Gastrocnemius medialis (tissue), 4 donors: Measurements from ENCODE around the gene ADCY4. TPM values are rescaled to one million over a fixed set of nuclear protein-coding genes. Genes with fewer than 3 reads are reported as not detected.

Experiments used
- ATAC-seq, 2 donors: fragments of 150-250 bp; one replicate each; pipeline ENCODE4 v1.9.1; 2016
- DNase-seq, 2 donors: peaks; one replicate each; pipeline ENCODE4 v3.0.0-alpha.2; 2019
- H3K27ac ChIP-seq, 4 donors: fragments of 200-600 bp; sonication (generic); 1 replicate in 1 of 4; 2 replicates in 3 of 4; pipeline ENCODE4 v1.5.1; 2016 to 2018; ENCODE audit warnings: mild to moderate bottlenecking in 2 of 4, moderate library complexity in 1 of 4
- H3K27me3 ChIP-seq, 3 donors: fragments of 200-600 bp; sonication (generic) in 2 of 3; 1 replicate in 1 of 3; 2 replicates in 2 of 3; pipeline versions ENCODE4 v1.5.1 to v1.6.0; 2016 to 2019; ENCODE audit warnings: mild to moderate bottlenecking in 1 of 3, moderate library complexity in 1 of 3
- H3K36me3 ChIP-seq, 2 donors: fragments of 200-600 bp; sonication (generic) in 1 of 2; one replicate each; pipeline ENCODE4 v1.5.1; 2017 to 2018
- H3K4me1 ChIP-seq, 2 donors: fragments of 200-600 bp; sonication (generic) in 1 of 2; one replicate each; pipeline ENCODE4 v1.5.1; 2016 to 2017; ENCODE audit warnings: mild to moderate bottlenecking in 2 of 2
- H3K4me3 ChIP-seq, 4 donors: fragments of 200-600 bp; sonication (generic) in 3 of 4; 1 replicate in 1 of 4; 2 replicates in 3 of 4; pipeline ENCODE4 v1.5.1; 2016 to 2019; ENCODE audit warnings: mild to moderate bottlenecking in 2 of 4
- H3K9me3 ChIP-seq, 3 donors: fragments of 200-600 bp; sonication (generic) in 2 of 3; 1 replicate in 1 of 3; 2 replicates in 2 of 3; pipeline ENCODE4 v1.5.1; 2016 to 2019
- CTCF ChIP-seq, 5 experiments: fragments of 450-650 bp in 3 of 5; fragments of 200-600 bp in 2 of 5; sonication (generic) in 2 of 5; IDR thresholded peaks in 4 of 5; conservative IDR thresholded peaks in 1 of 5; 1 replicate in 4 of 5; 2 replicates in 1 of 5; pipeline ENCODE4 v1.5.1; 2016 to 2019; ENCODE audit warnings: antibody characterized with exemption in 5 of 5, mild to moderate bottlenecking in 3 of 5, moderate library complexity in 3 of 5
- POLR2A ChIP-seq, 2 donors: fragments of 450-650 bp; IDR thresholded peaks; one replicate each; pipeline ENCODE4 v1.6.1; 2017; ENCODE audit warnings: antibody characterized with exemption in 2 of 2, mild to moderate bottlenecking in 2 of 2, moderate library complexity in 2 of 2
- in situ Hi-C, 4 donors: fragments of 200-750 bp; cut with MboI; loops; one replicate each; pipeline versions ENCODE4 v1.15.0 to v1.8.0; 2017; ENCODE audit warnings: low sequenced_read_pairs in 4 of 4
- intact Hi-C: fragments of 100-400 bp; cut with DNase I; formaldehyde crosslinking; loops from one replicate; pipeline ENCODE4 v1.15.1; 2023; ENCODE audit warnings: low total_unique reads
- total RNA-seq, 4 donors: library from RNA; depleted of rRNA; stranded (reverse); fragments of >200 nt; gene quantifications; one replicate each; pipeline versions ENCODE4 v1.1.0 to v1.2.3, GENCODE V29; 2016

Gene ADCY4
- total RNA-seq, 4 donors from 2014 or later = 7.9 to 16.6 (median 8.7) TPM

GRCh38 chr14:24269368-24269767, 65.5 kb downstream of the ADCY4 start:
- H3K4me1 ChIP-seq = peaks cover 4 to 6% of the 10 kb centered on the region in 2 donors
- intact Hi-C loops (no loop called here), in situ Hi-C loops (no loop called here)
- H3K27ac ChIP-seq = no peak overlapping the region
- DNase-seq (no peak), ATAC-seq (no peak)
- H3K4me3 ChIP-seq = no peak overlapping the region
- H3K27me3 ChIP-seq = no peaks in the 10 kb centered on the region
- H3K9me3 ChIP-seq = no peaks in the 10 kb centered on the region
- TF ChIP-seq CTCF (IDR thresholded peaks at IDR 0.05 in 4 of 5, conservative IDR thresholded peaks at IDR 0.05 in 1 of 5) (no peak), POLR2A (IDR thresholded peaks at IDR 0.05) (no peak)
- peaks cover 0 to 42% of the 10 kb centered on the region in 2 donors for H3K36me3 ChIP-seq

Other genes with a start within 250 kb of the ADCY4 start
- 1 to 10 TPM; 1.9 to 9.8 (median 3.6) TPM for gene PCK2, start 240.8 kb downstream of the ADCY4 start, total RNA-seq
- 100 to 1,000 TPM in 1 of 4 donors, 10 to 100 TPM in 3; 52.4 to 113 (median 88.7) TPM for gene DCAF11, start 220.3 kb downstream of the ADCY4 start, total RNA-seq
- 1 to 10 TPM in 3 of 4 donors, under 1 TPM in 1; 0.82 to 4.5 (median 2.4) TPM for gene NRL, start 220.1 kb downstream of the ADCY4 start, total RNA-seq
- 10 to 100 TPM; 45.3 to 91.3 (median 65.4) TPM for gene FITM1, start 204.4 kb downstream of the ADCY4 start, total RNA-seq
- gene PSME1, start 198.9 kb downstream of the ADCY4 start, total RNA-seq = 100 to 1,000 TPM in 2 of 4 donors, 10 to 100 TPM in 2; 63.3 to 158 (median 87.5) TPM
- 10 to 100 TPM; 13.6 to 18.8 (median 16.3) TPM for gene EMC9, start 193.5 kb downstream of the ADCY4 start, total RNA-seq
- gene PSME2, start 188.5 kb downstream of the ADCY4 start, total RNA-seq = 10 to 100 TPM; 13.7 to 53.2 (median 21.5) TPM
- 100 to 1,000 TPM in 1 of 4 donors, 10 to 100 TPM in 3; 63.3 to 140 (median 82.4) TPM for gene RNF31, start 187.6 kb downstream of the ADCY4 start, total RNA-seq
- gene IRF9, start 173.8 kb downstream of the ADCY4 start, total RNA-seq = 10 to 100 TPM in 3 of 4 donors, 1 to 10 TPM in 1; 6.5 to 36.7 (median 11.9) TPM
- 1 to 10 TPM in 1 of 4 donors, under 1 TPM in 2, not detected in 1; 0.27 to 3.1 (median 0.82) TPM for gene REC8, start 163.0 kb downstream of the ADCY4 start, total RNA-seq
- 10 to 100 TPM; 35.7 to 73.2 (median 55.4) TPM for gene IPO4, start 146.3 kb downstream of the ADCY4 start, total RNA-seq
- gene TM9SF1, start 139.6 kb downstream of the ADCY4 start, total RNA-seq = 10 to 100 TPM; 31.4 to 46.4 (median 36.7) TPM
- not detected for gene TSSK4, start 129.4 kb downstream of the ADCY4 start, total RNA-seq
- 10 to 100 TPM; 13.6 to 29.8 (median 20.7) TPM for gene CHMP4A, start 121.6 kb downstream of the ADCY4 start, total RNA-seq
- 10 to 100 TPM in 3 of 4 donors, 1 to 10 TPM in 1; 6.7 to 19.2 (median 13.9) TPM for gene MDP1, start 119.0 kb downstream of the ADCY4 start, total RNA-seq
- gene NEDD8, start 102.7 kb downstream of the ADCY4 start, total RNA-seq = 100 to 1,000 TPM; 141 to 178 (median 162) TPM
- gene GMPR2, start 102.1 kb downstream of the ADCY4 start, total RNA-seq = 10 to 100 TPM; 15.4 to 44.8 (median 27.4) TPM
- gene TINF2, start 92.4 kb downstream of the ADCY4 start, total RNA-seq = 10 to 100 TPM; 41.4 to 77.1 (median 50.7) TPM
- under 1 TPM in 1 of 4 donors, not detected in 3; 0.20 TPM for gene TGM1, start 71.9 kb downstream of the ADCY4 start, total RNA-seq
- 10 to 100 TPM; 20.9 to 32.8 (median 28.0) TPM for gene RABGGTA, start 63.5 kb downstream of the ADCY4 start, total RNA-seq
- 10 to 100 TPM in 2 of 4 donors, 1 to 10 TPM in 2; 1.9 to 12.2 (median 8.2) TPM for gene DHRS1, start 35.3 kb downstream of the ADCY4 start, total RNA-seq
- gene NOP9, start 35.2 kb downstream of the ADCY4 start, total RNA-seq = 10 to 100 TPM; 27.2 to 43.5 (median 32.2) TPM
- gene CIDEB, start 27.1 kb downstream of the ADCY4 start, total RNA-seq = 1 to 10 TPM in 1 of 4 donors, under 1 TPM in 3; 0.39 to 1.5 (median 0.88) TPM
- gene LTB4R2, start 24.9 kb downstream of the ADCY4 start, total RNA-seq = 1 to 10 TPM in 2 of 4 donors, under 1 TPM in 2; 0.39 to 3.3 (median 2.0) TPM
- 1 to 10 TPM in 2 of 4 donors, under 1 TPM in 2; 0.13 to 2.2 (median 0.75) TPM for gene LTB4R, start 23.6 kb downstream of the ADCY4 start, total RNA-seq
- 1 to 10 TPM in 2 of 4 donors, under 1 TPM in 2; 0.66 to 1.6 (median 0.97) TPM for gene RIPK3, start 4.9 kb upstream of the ADCY4 start, total RNA-seq
- gene NFATC4, start 33.1 kb upstream of the ADCY4 start, total RNA-seq = 10 to 100 TPM in 1 of 4 donors, 1 to 10 TPM in 3; 4.6 to 13.2 (median 7.5) TPM
- 1 to 10 TPM in 3 of 4 donors, under 1 TPM in 1; 0.87 to 3.7 (median 2.1) TPM for gene NYNRIN, start 63.9 kb upstream of the ADCY4 start, total RNA-seq
- gene CBLN3, start 94.6 kb upstream of the ADCY4 start, total RNA-seq = under 1 TPM in 3 of 4 donors, not detected in 1; 0.16 to 0.36 (median 0.24) TPM
- gene KHNYN, start 94.9 kb upstream of the ADCY4 start, total RNA-seq = 10 to 100 TPM; 35.1 to 50.5 (median 44.7) TPM
- 10 to 100 TPM; 21.7 to 51.4 (median 38.3) TPM for gene SDR39U1, start 107.7 kb upstream of the ADCY4 start, total RNA-seq
- under 1 TPM in 1 of 4 donors, not detected in 3; 0.76 TPM for gene CMA1, start 173.2 kb upstream of the ADCY4 start, total RNA-seq
- gene CTSG, start 241.2 kb upstream of the ADCY4 start, total RNA-seq = 1 to 10 TPM in 1 of 4 donors, under 1 TPM in 1, not detected in 2; 0.72 to 1.3 TPM